ENCODE data around the gene NSUN3.

- TF ChIP-seq POLR2A (IDR thresholded peaks at IDR 0.05; ENCODE audit: low read depth, low read length) = no peak
- TF ChIP-seq POLR2AphosphoS5 (IDR thresholded peaks at IDR 0.05; ENCODE audit: low read depth, low read length) = no peak
- TF ChIP-seq TAF1 (IDR thresholded peaks at IDR 0.05; ENCODE audit: low read depth, low read length) = no peak
- no peak for TF ChIP-seq PAX5 (IDR thresholded peaks at IDR 0.05; ENCODE audit: insufficient read depth, low read length, severe bottlenecking)
Observed at GRCh38 chr3:94110854-94111253, 48.0 kb downstream of the NSUN3 start.

Data from GM12891 (cell line).